Cerebellar cortex (tissue), 1 donor: ENCODE results near the gene IGFBP2.
"Not testable (repeated sequence)": the region's sequence is repeated elsewhere in the genome, so short reads cannot be mapped to it uniquely, and the experiment has no call there.

Source experiments
- DNase-seq: peaks from one replicate; pipeline ENCODE4 v3.0.0-alpha.2; 2015; ENCODE audit warnings: low spot score

The IGFBP2 gene, protein sequence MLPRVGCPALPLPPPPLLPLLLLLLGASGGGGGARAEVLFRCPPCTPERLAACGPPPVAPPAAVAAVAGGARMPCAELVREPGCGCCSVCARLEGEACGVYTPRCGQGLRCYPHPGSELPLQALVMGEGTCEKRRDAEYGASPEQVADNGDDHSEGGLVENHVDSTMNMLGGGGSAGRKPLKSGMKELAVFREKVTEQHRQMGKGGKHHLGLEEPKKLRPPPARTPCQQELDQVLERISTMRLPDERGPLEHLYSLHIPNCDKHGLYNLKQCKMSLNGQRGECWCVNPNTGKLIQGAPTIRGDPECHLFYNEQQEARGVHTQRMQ

DNA sequence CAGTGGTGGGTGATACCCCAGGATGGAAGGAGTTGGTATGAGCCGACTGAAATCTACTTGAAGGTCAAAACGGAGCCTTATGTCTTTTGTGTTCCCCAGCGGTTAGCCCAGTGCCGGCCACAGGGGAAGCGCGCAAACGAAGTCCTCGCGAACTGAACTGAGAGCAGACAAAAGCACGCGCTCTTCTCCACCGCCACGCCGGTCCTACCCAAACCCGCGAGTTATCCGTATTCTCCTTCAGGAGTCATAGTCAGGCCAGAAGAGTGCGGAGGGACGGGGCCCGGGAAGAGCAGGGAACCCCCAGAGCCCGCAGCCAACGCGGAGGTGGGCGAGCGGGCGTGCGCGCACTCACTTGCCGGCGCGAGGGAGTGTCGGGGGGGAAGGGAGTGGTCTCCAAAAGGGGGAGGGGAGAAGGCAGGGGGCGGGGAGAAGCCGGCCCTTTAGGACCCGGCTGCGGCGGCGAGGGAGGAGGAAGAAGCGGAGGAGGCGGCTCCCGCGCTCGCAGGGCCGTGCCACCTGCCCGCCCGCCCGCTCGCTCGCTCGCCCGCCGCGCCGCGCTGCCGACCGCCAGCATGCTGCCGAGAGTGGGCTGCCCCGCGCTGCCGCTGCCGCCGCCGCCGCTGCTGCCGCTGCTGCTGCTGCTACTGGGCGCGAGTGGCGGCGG lies at the start of gene IGFBP2:
TSS of gene IGFBP2 (plus strand) at position 469 of the 664 bp plus-strand sequence. CDS start at position 573, 104 bp downstream.
- peak; percentile 34 for DNase-seq

DNA sequence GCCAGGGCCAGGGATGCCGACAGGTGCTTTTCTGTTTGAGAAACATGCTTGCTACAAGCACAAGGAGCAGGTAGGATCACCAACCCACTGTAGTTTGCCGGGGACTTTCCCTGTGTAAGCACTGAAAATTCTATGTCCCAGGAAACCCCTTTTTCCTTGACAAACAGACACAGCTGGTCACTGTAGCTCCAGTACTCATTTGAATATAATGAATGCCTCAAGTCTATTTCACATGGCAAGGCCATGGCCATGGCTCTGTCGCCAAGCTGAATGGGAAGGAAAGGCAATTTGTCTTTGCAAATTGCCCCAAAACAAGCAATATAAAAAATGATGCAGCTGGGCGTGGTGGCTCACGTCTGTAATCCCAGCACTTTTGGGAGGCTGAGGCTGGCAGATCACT lies 49.6 kb upstream of the IGFBP2 start:
- no peak for DNase-seq

DNA sequence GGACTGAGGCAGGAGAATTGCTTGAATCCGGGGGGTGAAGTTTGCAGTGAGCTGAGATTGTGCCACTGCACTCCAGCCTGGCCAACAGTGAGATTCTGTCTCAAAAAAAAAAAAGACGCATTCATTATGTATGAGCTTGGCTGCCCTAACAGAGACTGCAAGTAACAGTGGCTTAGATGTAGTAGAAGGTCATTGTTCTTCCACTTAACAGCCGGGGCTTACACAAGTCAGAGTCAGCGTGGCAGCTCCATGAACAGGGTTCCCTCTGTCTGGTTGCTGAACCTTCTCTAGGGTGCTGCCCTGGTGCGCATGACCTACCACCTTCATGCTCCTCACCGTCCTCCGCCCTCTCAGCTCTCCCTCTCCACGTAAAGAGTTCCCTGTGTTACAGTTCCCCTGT lies 49.1 kb upstream of the IGFBP2 start:
- DNase-seq: no peak

DNA sequence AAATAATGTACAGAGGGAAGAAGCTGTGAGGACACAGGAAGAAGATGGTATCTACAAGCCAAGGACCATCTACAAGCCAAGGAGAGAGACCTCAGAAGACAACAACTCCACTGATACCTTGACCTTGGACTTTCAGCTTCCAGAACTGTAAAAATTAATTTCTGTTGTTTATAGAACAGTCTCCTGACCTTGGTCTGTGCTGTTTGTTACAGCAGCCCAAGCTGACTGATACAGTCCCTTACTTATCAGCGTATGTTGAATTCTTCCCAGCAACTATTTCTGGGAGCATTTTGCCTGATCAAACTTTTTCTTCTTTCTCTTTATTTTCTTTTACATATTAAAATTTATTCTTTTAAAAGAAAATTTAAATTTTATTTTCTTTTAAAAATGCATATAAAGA lies 47.8 kb upstream of the IGFBP2 start:
- no peak for DNase-seq

DNA sequence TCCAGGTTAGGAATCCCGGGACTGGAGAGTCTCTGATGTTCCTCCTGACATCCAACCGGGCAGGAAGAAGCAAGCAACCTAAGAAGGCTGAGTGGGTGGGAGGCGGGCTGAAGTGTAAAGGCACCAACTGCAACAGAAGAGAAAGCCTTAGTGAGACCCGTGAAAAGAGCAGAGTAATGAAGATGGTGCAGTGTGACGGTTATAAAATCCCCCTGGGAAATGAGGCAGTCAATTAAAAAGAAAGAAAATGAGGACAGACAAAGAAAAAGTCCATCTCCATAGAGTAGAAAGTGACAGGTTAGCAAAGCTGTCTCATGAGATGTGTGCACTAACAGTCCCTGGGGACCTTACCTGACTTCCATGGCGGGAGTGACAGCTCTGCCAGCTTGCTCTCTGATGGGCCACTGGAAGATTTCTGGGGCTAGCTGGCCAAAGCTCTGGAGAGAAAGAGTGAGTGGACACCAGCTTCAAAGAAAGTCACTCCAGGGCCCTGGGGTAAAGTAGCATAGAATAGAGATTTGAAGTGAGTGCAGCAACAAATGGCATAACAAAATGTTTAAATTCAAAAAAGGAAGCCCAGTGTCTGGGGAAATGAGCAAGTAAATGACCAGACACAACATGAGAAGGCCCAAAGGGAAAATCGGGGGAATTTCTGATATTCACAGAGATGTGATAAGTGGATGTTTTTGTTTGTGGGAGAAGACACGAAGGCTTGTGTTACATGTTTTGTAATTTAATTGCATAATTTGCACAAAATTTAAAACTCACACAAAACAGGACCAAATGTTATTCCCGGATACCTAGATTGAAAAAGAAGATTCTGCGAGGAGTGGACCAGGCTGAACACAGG lies 44.1 kb upstream of the IGFBP2 start:
- no peak for DNase-seq

DNA sequence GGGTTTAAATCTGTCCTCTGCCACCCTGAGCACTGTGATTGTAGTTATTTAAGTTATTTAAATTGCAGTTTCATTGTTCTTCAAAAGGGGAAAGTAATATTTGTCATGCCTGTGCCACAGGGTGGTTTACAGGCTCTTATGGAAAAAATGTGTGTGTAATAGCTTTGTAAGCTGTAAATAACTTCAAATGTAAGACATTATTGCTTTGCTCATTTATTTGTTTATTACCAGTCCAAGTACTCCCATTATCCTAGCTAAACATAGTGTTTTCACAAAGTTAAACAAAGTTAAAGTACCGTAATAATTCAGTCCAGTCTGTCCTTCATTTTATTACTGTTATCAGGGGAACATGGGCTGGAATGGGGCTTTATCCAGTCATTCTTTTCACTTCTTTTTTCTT lies 43.4 kb upstream of the IGFBP2 start:
- no peak for DNase-seq

DNA sequence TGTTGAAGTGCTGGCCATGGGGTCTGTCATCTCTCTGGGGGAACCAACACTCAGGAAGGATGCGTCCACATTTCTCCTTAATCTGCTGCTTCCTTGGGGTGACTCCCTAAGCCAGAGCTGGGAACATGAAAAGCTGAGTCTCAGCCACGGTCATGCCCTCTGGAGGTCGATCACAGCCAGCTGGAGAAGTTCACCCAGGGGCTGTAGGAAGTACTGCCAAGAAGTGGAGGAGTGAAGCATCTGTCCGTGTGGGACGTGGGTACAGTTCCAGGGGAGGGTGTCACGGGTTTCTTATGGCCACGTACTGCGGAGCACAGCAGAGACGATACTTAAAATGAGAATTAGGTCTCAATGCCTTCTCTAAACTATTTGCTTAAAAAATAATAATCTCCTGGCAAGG lies 42.4 kb upstream of the IGFBP2 start:
- DNase-seq: no peak

DNA sequence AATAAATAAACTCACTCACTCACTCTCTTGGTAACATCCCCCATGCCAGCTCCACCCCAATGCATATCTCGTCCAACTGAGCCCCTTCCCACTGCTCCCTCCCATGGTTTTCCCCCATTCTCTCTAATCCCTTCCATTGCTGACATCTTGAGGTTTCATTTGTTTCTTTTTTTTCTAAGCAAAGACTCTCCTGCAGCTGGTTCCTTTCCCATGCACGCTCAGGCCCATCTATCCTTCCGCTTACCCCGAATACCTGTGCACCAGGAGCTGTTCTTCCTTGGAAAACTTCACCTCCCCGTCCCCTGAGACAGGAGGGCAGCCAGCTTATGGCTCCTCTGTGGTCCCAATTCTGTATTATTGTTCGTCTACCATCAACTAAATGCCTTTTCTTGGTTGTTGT lies 41.7 kb upstream of the IGFBP2 start:
- DNase-seq: no peak

DNA sequence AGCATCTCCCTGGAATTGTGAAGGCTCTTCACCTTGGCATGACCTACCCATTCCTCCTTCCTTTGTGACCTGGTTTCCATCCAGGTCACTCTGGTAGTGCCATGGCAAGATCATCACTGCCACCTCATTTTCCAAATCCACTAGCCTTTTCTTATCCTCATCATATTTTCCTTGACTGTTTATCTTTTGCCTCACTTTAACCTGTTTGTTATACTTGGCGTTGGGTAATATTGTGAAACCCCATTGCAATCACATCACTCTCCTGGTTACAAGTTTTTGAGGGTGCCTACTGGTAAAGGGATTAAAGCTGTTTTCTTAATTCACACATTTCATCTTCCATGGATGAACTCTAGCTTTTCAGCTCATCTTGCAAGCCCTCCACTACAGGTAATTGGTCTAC lies 39.1 kb upstream of the IGFBP2 start:
- no peak for DNase-seq

DNA sequence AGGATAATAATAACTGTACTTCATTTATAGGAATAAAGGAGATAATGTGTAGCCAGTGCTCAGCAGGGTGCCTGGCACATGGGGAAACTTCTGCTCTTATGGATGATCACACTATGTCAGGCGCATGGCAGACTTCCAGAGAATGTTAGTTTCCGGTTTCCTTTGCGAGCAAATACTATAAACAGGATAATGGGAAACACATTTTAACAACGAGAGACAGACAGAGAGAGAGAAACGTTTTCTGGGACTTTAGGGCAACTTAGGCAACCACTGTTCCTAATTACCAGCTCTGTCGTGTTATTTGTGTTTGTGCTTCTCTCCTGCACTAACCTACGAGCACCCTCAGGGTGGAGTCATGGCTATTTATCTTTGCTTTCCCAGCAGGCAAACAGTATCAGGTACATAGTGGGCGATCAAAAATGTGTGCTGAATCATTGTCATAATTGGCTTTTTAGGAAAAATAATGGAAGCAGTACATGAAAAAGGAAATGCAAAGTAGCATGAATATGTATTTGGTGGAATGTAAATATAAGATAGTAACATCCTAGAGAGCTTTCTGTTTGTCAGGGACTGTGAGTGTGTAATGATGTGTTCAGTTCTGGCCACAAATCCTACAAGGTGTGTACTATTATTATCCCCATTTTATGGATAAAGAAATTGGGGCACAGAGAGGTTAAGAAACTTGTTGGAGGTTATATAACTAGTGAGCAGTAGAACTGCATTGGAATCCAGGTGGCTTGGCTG lies 36.8 kb upstream of the IGFBP2 start:
- no peak for DNase-seq

DNA sequence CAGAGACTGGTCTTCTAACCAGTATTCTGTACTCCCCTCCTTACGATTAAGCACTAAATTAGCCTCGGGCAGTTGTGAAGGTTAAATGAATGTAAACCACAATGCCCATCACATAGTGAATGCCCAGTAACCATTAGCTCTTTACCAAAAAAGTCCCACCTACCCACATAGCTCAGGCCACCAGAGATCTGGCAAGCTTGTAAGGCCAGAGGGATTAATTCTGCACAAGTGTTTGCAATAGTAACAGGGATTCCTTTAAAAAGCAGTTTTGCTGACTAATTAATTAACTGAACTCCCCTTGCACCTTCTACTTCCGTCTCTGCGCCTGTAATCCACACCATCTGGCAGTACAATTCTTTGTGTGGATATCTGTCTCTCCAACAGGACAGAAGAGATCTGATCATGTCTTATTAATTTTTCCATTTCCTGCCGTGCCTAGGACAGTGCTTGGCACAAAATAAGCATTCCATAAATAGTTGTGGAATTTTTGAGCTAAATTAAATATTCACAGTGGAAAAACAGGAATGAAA lies 36.2 kb upstream of the IGFBP2 start:
- DNase-seq: peak; percentile 38

DNA sequence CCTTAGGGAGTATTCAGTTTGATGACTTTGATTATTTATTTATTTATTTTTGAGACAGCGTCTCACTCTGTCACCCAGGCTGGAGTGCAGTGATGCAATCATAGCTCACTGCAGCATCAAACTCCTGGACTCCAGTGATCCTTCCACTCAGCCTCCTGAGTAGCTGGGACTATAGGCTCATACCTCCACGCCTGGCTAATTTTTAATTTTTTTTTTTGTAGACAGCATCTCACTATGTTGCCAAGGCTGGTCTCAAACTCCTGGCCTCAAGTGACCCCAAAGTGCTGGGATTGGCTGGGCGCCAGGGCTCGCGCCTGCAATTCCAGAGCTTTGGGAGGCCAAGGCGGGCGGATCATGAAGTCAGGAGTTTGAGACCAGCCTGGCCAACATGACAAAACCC lies 35.4 kb upstream of the IGFBP2 start:
- DNase-seq: not testable (repeated sequence)

DNA sequence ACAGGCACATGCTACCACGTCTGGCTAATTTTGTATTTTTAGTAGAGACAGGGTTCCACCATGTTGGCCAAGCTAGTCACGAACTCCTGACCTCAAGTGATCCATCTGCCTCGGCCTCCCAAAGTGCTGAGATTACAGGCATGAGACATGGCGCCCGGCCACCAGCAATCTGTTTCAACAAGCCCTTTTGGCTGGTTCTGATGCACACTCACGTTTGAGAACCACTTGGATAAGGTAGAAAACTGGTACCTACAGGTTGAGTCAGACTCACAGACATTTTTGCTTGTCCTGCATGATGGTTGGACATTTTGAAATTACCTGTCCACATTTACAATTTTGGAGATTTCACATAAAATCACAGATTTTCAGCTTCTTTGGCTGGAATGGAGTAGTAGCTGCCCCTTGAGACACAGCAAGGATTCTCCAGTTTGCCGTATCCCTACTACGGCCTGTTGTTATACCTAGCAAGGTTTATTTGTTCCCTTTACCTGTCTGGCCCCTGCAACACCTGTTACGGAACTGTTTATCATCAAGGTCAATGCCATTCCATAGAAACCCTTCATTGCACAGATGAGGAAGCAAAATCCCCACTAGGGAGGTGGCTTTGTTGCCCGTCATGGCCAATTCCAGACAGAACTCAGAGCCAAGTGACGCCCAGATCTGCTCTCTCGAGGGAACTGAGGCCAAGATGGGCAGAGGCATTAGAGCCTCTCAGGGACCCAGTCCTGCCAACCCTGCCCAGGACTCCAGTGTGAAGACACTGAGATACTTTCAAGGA lies 31.4 kb upstream of the IGFBP2 start:
- no peak for DNase-seq

DNA sequence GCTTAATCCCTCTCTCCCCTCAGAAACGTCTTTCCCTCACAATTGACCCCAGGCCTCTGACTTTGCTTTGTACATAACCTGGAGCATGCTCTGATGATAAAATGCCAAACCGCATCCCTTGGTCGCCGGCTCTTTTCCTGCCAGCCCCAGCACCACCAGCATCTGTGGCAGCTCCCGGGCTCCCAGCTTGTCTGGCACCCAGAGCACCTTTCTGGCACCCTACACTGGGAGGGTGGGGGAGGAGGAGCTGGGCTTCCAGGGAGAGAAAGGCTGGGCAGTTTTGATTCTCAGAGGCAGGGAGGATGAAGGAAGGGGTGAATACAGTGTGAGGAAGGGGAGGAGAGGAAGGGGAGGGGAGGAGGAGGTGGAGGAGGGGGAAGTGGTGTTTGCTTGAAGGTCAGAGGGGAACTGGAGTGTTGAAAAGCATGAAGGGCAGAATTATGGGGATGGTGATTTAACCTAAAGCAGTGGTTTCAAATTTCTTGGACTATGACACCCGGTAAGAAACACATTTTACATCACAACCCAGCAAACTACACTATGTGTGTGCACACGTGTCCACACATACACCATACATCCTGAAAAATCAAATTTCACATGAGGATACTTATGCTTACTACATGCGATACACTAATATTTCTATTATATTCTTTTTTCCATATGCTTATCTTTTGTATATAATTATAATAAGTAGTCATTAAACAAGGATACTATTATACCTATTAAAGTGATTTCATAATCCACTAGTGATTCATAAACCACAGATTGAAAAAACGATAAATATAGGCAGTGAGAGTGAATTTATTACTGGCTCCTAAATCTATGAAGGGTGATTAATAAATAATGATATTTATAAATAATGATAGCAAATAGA lies 30.0 kb upstream of the IGFBP2 start:
- DNase-seq: no peak

DNA sequence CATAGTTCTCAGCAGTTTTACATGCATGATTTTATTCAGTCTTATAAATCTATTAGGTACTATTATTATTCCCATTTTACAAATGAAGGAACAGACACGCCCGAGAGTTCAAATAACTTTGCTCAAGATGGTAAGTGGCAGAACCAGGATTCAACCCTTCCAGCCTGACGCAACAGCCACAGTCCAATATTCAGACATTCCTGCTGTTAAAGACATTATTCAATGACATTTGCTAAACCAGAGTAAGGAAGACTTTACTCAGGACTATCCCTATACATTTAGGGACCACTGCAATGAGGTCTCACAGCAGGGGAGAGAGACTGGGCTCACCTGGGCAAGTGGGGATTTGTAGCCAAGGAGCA lies 29.4 kb upstream of the IGFBP2 start:
- no peak for DNase-seq

DNA sequence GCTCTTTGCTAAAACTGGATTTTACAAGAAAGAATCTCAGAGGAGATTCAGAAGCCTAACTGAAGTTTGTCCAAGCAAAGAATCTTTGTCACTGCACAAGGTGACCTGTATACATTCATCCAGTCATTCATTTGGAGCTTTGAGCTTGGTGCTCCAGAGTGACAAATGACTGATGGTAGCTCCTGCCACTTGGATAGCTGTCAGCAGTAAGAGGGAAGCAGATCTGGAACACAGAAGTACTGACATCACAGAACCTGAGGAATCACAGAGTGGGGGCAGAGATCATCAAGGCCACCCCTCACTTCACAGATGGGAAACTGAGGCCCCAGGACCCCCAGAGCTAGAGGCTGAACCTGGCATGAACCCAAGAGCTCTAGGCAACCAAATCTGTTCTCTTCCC lies 28.8 kb upstream of the IGFBP2 start:
- DNase-seq: peak; percentile 39

DNA sequence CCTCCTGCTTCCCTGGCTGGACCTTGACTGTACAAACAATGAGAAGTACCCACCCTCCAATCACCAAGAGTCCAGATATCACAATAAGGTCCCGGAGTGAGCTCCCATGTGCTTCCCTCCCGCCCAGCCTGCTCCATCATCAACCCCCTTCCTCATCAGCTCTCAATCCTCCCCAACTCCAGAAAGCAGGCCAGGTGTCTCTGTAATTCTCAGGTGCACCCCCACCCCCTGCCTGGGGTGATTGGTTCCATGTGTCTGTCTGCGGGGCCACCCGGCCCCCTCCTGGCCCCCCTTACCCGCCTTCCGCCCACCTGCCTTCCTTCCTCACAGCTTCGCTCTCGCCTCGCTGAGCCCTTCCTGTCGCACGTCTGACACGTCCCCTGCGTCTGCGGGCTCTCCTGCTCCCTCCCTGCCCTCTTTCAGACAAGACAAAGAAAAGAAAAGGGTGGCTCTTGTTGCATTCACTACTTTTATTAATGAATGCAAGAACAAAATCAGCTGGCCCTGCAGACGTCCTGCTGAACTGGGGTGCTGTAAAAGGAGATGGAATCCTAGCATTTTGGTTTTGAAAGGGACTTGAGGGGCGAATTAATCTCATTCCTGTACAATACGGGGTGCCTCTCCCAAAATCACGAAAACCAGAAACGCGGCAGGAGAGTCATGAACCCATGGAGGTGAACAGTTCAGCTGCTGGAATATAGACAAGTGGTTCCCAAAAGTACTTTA lies 26.5 kb upstream of the IGFBP2 start:
- no peak for DNase-seq

DNA sequence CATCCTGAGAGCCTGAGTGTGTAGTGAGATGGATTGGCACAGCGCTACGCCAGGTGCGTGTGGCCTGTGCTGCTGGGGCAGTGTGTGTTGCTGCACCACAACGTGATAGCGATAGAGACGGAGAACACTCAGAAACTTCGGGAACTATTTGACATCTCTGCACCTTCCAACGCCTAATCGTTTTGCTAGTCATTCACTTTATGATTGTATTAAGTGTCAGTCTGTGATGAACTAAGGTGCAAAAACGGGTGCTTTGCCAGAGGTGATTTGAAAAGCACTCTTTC lies 26.0 kb upstream of the IGFBP2 start:
- no peak for DNase-seq

DNA sequence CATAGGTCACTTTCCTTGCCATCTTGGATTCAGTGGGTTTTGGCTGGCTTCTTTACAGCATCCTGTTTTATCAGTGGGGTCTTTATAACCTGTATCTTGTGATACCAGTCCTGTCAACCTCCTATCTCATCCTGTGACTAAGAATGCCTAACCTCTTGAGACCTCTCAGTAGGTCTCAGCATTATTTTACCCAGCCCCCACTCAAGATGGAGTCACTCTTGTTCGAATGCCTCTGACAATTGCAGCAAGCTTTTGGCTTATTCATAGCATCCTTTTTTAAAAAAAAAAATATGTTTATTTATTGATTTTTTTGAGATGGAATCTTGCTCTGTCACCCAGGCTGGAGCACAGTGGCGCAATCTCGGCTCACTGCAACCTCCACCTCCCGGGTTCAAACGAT lies 24.7 kb upstream of the IGFBP2 start:
- no peak for DNase-seq
